Activated effector memory CD4-positive, alpha-beta T cell treated with anti-CD3 and anti-CD28 coated beads, Interleukin-2, amount 50 U/mL, for 16 hours (primary cell): ENCODE measurements around the gene CEP83.

Experiments
- DNase-seq: peaks from one replicate; pipeline ENCODE4 v3.0.0-alpha.2; 2020

Gene CEP83

GRCh38 chr12:94266796-94267536 lies 192.7 kb downstream of the CEP83 start:
- DNase-seq: no peak

GRCh38 chr12:94265966-94266745 lies 193.5 kb downstream of the CEP83 start:
- DNase-seq: no peak

- no peak for DNase-seq
Observed at GRCh38 chr12:94265539-94265938, 194.1 kb downstream of the CEP83 start.

- no peak for DNase-seq
Observed at GRCh38 chr12:94264736-94265485, 194.8 kb downstream of the CEP83 start.

GRCh38 chr12:94263905-94264561 lies 195.6 kb downstream of the CEP83 start:
- no peak for DNase-seq

- peak; percentile 85 for DNase-seq
Observed at GRCh38 chr12:94263011-94263811, 196.5 kb downstream of the CEP83 start.

GRCh38 chr12:94262228-94263010 lies 197.2 kb downstream of the CEP83 start:
- DNase-seq: peak; percentile 88

GRCh38 chr12:94261786-94262185 lies 197.9 kb downstream of the CEP83 start:
- DNase-seq: no peak

- no peak for DNase-seq
Observed at GRCh38 chr12:94261119-94261518, 198.5 kb downstream of the CEP83 start.

- DNase-seq: no peak
Observed at GRCh38 chr12:94260717-94261116, 198.9 kb downstream of the CEP83 start.

GRCh38 chr12:94260017-94260416 lies 199.7 kb downstream of the CEP83 start:
- no peak for DNase-seq

- no peak for DNase-seq
Observed at GRCh38 chr12:94258593-94258992, 201.1 kb downstream of the CEP83 start.
